Kidney epithelial cell (primary cell): ENCODE data around the gene FRK. TPM values are rescaled to one million over a fixed set of nuclear protein-coding genes. Genes with fewer than 3 reads are reported as not detected.
"Not testable (repeated sequence)": the region's sequence is repeated elsewhere in the genome, so short reads cannot be mapped to it uniquely, and the experiment has no call there.

ENCODE experiments used
- DNase-seq: peaks from one replicate; pipeline ENCODE4 v3.0.0-alpha.2; 2010; ENCODE audit warnings: low read depth
- H3K27me3 ChIP-seq: 2 replicates; pipeline ENCODE4 v1.6.0; 2011; ENCODE audit warnings: low read length; ENCODE audit not compliant: control insufficient read depth, insufficient read depth
- H3K36me3 ChIP-seq: 2 replicates; pipeline ENCODE4 v1.5.1; 2011; ENCODE audit warnings: low read length; ENCODE audit not compliant: control insufficient read depth, insufficient read depth
- H3K4me3 ChIP-seq: 2 replicates; pipeline ENCODE4 v1.5.1; 2011; ENCODE audit warnings: low read depth, mild to moderate bottlenecking, control low read depth, low read length
- CTCF ChIP-seq: IDR thresholded peaks from 2 replicates; pipeline ENCODE4 v1.5.1; 2011; ENCODE audit warnings: mild to moderate bottlenecking, moderate library complexity, low read length, control low read depth, inconsistent platforms; ENCODE audit not compliant: insufficient read depth, poor library complexity, severe bottlenecking
- total RNA-seq: library from RNA; depleted of rRNA; stranded (reverse); fragments of >200 nt; gene quantifications from 2 replicates; pipeline ENCODE4 v1.2.3, GENCODE V29; 2015

The FRK gene
- total RNA-seq, 1 donor from 2014 or later, result 3.1 TPM

- DNase-seq, result no peak
- H3K27me3 ChIP-seq, result no peaks in the 10 kb centered on the region
- no peak overlapping the region for H3K4me3 ChIP-seq
- TF ChIP-seq CTCF, result no peak
- H3K36me3 ChIP-seq, result no peaks in the 10 kb centered on the region
Measured at GRCh38 chr6:116049321-116049720, 11.4 kb downstream of the FRK start.

- Histone ChIP-seq H3K27me3 (no peaks in the 10 kb centered on the region), H3K36me3 (no peaks in the 10 kb centered on the region), H3K4me3 (no peak overlapping the region)
- DNase-seq, result no peak
- TF ChIP-seq CTCF, result no peak
Measured at GRCh38 chr6:116047173-116047933, 13.3 kb downstream of the FRK start.

- Histone ChIP-seq H3K36me3 (no peaks in the 10 kb centered on the region), H3K4me3 (no peak overlapping the region), H3K27me3 (no peaks in the 10 kb centered on the region)
- DNase-seq, result no peak
- no peak for TF ChIP-seq CTCF
Measured at GRCh38 chr6:116046737-116047136, 14.0 kb downstream of the FRK start.

GRCh38 chr6:116046272-116046671, 14.4 kb downstream of the FRK start:
- DNase-seq, H3K36me3 ChIP-seq, H3K27me3 ChIP-seq, H3K4me3 ChIP-seq: not testable (repeated sequence)

- Histone ChIP-seq H3K36me3 (no peaks in the 10 kb centered on the region), H3K27me3 (no peaks in the 10 kb centered on the region), H3K4me3 (no peak overlapping the region)
- TF ChIP-seq CTCF, result no peak
- no peak for DNase-seq
Measured at GRCh38 chr6:116041934-116042333, 18.8 kb downstream of the FRK start.

- no peaks in the 10 kb centered on the region for H3K36me3 ChIP-seq
- H3K27me3 ChIP-seq, result no peaks in the 10 kb centered on the region
- no peak for TF ChIP-seq CTCF
- DNase-seq, result no peak
- no peak overlapping the region for H3K4me3 ChIP-seq
Measured at GRCh38 chr6:116040993-116041392, 19.7 kb downstream of the FRK start.
